ENCODE measurements around the gene CDK18. TPM values are rescaled to one million over a fixed set of nuclear protein-coding genes. Genes with fewer than 3 reads are reported as not detected.

Gene CDK18
- total and polyA plus RNA-seq, 9 of the 15 experiments (the other 6 are each of a cell fraction or from before 2014, with no cell fraction given): 0.05 to 0.69 (median 0.17) TPM; not detected in 2

DNA sequence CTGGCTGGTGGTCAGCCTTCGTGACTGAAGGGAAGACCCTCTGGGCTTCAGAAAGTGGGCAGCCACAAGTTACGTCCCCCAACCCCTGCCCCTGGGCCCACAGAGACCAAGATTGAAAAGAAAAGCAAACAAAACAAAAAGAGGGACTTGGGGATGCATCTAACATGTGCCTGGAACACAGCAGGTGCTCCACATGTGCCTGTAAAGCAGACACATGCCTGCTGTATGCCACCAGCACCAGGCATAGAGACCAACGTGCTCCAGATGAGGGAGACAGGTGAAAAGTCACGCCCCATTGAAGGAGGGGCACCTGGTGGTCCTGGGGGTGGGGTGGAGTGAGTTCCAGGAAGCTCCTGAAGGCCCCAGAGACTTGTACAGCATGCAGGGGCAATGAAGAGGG, 11.9 kb downstream of the CDK18 start:
- ChIA-PET POLR2A (interaction anchor here (0.5 to 1.1 kb wide), 5 partner anchors 8 to 141 kb away, joined by 3 to 4 read pairs (median 3); no protein-coding TSS in a partner anchor), CTCF (ENCODE audit: low intra/inter-chr PET ratio) (interaction anchor here (0.7 to 0.9 kb wide), 2 partner anchors 13 to 162 kb away, joined by 3 read pairs; no protein-coding TSS in a partner anchor)
- Histone ChIP-seq H3K4me2 (ENCODE audit: insufficient read depth, low read length) (no peak overlapping the region), H3K4me3 (no peak overlapping the region), H3K79me2 (ENCODE audit: control insufficient read depth, insufficient read depth, low read length) (no peaks in the 10 kb centered on the region), H2AFZ (ENCODE audit: low read depth, low read length) (peak overlapping the region; percentile 51; the same call in 1 of the 2 replicates), H3K9ac (ENCODE audit: insufficient read depth in 1 of 2, low read depth in 2 of 2, low read length in 2 of 2) (no peak overlapping the region), H3K27me3 (ENCODE audit: control insufficient read depth in 2 of 2, insufficient read depth in 2 of 2, low read length in 2 of 2) (peaks cover 0 to 38% of the 10 kb centered on the region in 2 experiments; a peak in 3 of 5 replicates), H3K36me3 (ENCODE audit: control insufficient read depth, insufficient read depth, low read length) (no peaks in the 10 kb centered on the region), H3K9me3 (replicated peaks; ENCODE audit: control insufficient read depth, insufficient read depth, low read depth, low read length) (no peaks in the 10 kb centered on the region), H3K4me1 (replicated peaks in 1 of 2; ENCODE audit: control insufficient read depth in 2 of 2, insufficient read depth in 2 of 2, low read length in 2 of 2) (peaks cover 0 to 5% of the 10 kb centered on the region in 2 experiments; a peak in 2 of 5 replicates), H3K9me1 (ENCODE audit: control insufficient read depth, insufficient read depth, low read length) (no peaks in the 10 kb centered on the region), H3K27ac (ENCODE audit: extremely low read depth, low read depth, low read length) (no peak overlapping the region), H4K20me1 (replicated peaks; ENCODE audit: control insufficient read depth, insufficient read depth, low read length) (0 out of 2 replicates have a peak, but pooled peaks cover 9% of the 10 kb centered on the region)
- in situ Hi-C loops (cut with MboI): no loop called here
- intact Hi-C loops (cut with micrococcal nuclease): no loop called here
- no peak for ATAC-seq
- 5% methylated on average over 4 of the region's 4 CpGs for WGBS (ENCODE audit: insufficient coverage, low coverage, missing lambda C conversion rate)
- BruUV-seq (replicated peaks): no TSS peak
- no peak for FAIRE-seq
- DNase-seq (ENCODE audit: extremely low read depth in 1 of 4, low spot score in 3 of 4): no peak
- TF ChIP-seq ZKSCAN8 (CRISPR knock-in tag; IDR thresholded peaks at IDR 0.05): peak; percentile 69; the same call in 1 of the 2 replicates
- TF ChIP-seq, protein P1, sequence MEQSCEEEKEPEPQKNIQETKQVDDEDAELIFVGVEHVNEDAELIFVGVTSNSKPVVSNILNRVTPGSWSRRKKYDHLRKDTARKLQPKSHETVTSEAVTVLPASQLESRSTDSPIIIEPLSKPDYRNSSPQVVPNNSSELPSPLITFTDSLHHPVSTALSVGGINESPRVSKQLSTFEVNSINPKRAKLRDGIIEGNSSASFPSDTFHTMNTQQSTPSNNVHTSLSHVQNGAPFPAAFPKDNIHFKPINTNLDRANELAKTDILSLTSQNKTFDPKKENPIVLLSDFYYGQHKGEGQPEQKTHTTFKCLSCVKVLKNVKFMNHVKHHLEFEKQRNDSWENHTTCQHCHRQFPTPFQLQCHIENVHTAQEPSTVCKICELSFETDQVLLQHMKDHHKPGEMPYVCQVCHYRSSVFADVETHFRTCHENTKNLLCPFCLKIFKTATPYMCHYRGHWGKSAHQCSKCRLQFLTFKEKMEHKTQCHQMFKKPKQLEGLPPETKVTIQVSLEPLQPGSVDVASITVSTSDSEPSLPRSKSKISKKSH (CRISPR knock-in tag; IDR thresholded peaks at IDR 0.05): no peak

GRCh38 chr1:205517288-205517687, 12.8 kb downstream of the CDK18 start:
- Histone ChIP-seq H3K4me1 (replicated peaks in 1 of 2; ENCODE audit: control insufficient read depth in 2 of 2, insufficient read depth in 2 of 2, low read length in 2 of 2) (peaks cover 0 to 5% of the 10 kb centered on the region in 2 experiments; a peak in 2 of 5 replicates), H3K9ac (ENCODE audit: insufficient read depth in 1 of 2, low read depth in 2 of 2, low read length in 2 of 2) (no peak overlapping the region), H3K27me3 (ENCODE audit: control insufficient read depth in 2 of 2, insufficient read depth in 2 of 2, low read length in 2 of 2) (peaks cover 7 to 42% of the 10 kb centered on the region in 2 experiments; a peak in 4 of 5 replicates), H4K20me1 (replicated peaks; ENCODE audit: control insufficient read depth, insufficient read depth, low read length) (0 out of 2 replicates have a peak, but pooled peaks cover 9% of the 10 kb centered on the region), H3K27ac (ENCODE audit: extremely low read depth, low read depth, low read length) (no peak overlapping the region), H3K79me2 (ENCODE audit: control insufficient read depth, insufficient read depth, low read length) (no peaks in the 10 kb centered on the region), H3K9me1 (ENCODE audit: control insufficient read depth, insufficient read depth, low read length) (no peaks in the 10 kb centered on the region), H3K36me3 (ENCODE audit: control insufficient read depth, insufficient read depth, low read length) (no peaks in the 10 kb centered on the region), H3K9me3 (replicated peaks; ENCODE audit: control insufficient read depth, insufficient read depth, low read depth, low read length) (no peaks in the 10 kb centered on the region), H3K4me2 (ENCODE audit: insufficient read depth, low read length) (no peak overlapping the region), H2AFZ (ENCODE audit: low read depth, low read length) (no peak overlapping the region), H3K4me3 (no peak overlapping the region)
- FAIRE-seq (no peak), ATAC-seq (no peak), DNase-seq (ENCODE audit: extremely low read depth in 1 of 4, low spot score in 3 of 4) (no peak)
- ChIA-PET POLR2A (interaction anchor here (0.7 to 1.0 kb wide), 2 partner anchors 25 to 89 kb away, joined by 3 read pairs; no protein-coding TSS in a partner anchor), CTCF (ENCODE audit: low intra/inter-chr PET ratio) (interaction anchor here (0.9 kb wide), 1 partner anchor 163 kb away, joined by 3 read pairs; no protein-coding TSS in a partner anchor)
- 0% methylated on average over 3 of the region's 3 CpGs for WGBS (ENCODE audit: insufficient coverage, low coverage, missing lambda C conversion rate)
- intact Hi-C loops (cut with micrococcal nuclease) (no loop called here), in situ Hi-C loops (cut with MboI) (no loop called here)
- BruUV-seq (replicated peaks): no TSS peak
- TF ChIP-seq PHB (CRISPR knock-in tag; IDR thresholded peaks at IDR 0.05) (no peak), SETDB1 (IDR thresholded peaks at IDR 0.05; ENCODE audit: low read length) (no peak), COPS2 (conservative IDR thresholded peaks at IDR 0.05) (no peak), HDAC3 (IDR thresholded peaks at IDR 0.05; ENCODE audit: borderline replicate concordance, partially characterized antibody) (no peak)
